ENCODE data around the gene SENP1. TPM values are rescaled to one million over a fixed set of nuclear protein-coding genes. Genes with fewer than 3 reads are reported as not detected.

SENP1 gene
- total and polyA plus RNA-seq, 2 of the 13 experiments (the other 11 are each of a cell fraction or from before 2014, with no cell fraction given) = 14.0 to 20.2 TPM

GRCh38 chr12:48123169-48123568, 17.3 kb upstream of the SENP1 start (continued):
- TF ChIP-seq ZHX1 (CRISPR knock-in tag; IDR thresholded peaks at IDR 0.05; ENCODE audit: low read depth) = no peak
- no peak for TF ChIP-seq ZNF761 (CRISPR knock-in tag; conservative IDR thresholded peaks at IDR 0.05)
- TF ChIP-seq ZNF775 (CRISPR knock-in tag; IDR thresholded peaks at IDR 0.05; ENCODE audit: borderline replicate concordance) = no peak
- no peak for TF ChIP-seq ZNF670 (CRISPR knock-in tag; IDR thresholded peaks at IDR 0.05; ENCODE audit: borderline replicate concordance)
- peak; percentile 63; the same call in 1 of the 2 replicates for TF ChIP-seq ZBTB7B (CRISPR knock-in tag; IDR thresholded peaks at IDR 0.05)
- 0 out of 2 replicates have a peak, but pooled peaks have one; percentile 12 for TF ChIP-seq SAP130 (CRISPR knock-in tag; IDR thresholded peaks at IDR 0.05; ENCODE audit: low read depth)
- no peak for TF ChIP-seq DMTF1 (CRISPR knock-in tag; IDR thresholded peaks at IDR 0.05)
- TF ChIP-seq ZNF724P (CRISPR knock-in tag; IDR thresholded peaks at IDR 0.05; ENCODE audit: borderline replicate concordance) = no peak
- TF ChIP-seq ZBTB39 (CRISPR knock-in tag; IDR thresholded peaks at IDR 0.05) = no peak
- no peak for TF ChIP-seq ZNF382 (CRISPR knock-in tag; IDR thresholded peaks at IDR 0.05; ENCODE audit: borderline replicate concordance)
- TF ChIP-seq PPARG (CRISPR knock-in tag; conservative IDR thresholded peaks at IDR 0.05) = peak; percentile 60
- no peak for TF ChIP-seq ZNF773 (CRISPR knock-in tag; IDR thresholded peaks at IDR 0.05; ENCODE audit: borderline replicate concordance)
- TF ChIP-seq ZNF790 (CRISPR knock-in tag; IDR thresholded peaks at IDR 0.05; ENCODE audit: borderline replicate concordance) = no peak
- TF ChIP-seq ZNF792 (CRISPR knock-in tag; IDR thresholded peaks at IDR 0.05) = no peak
- peak; percentile 27 for TF ChIP-seq CEBPG (CRISPR knock-in tag; IDR thresholded peaks at IDR 0.05)
- no peak for TF ChIP-seq MEIS2 (CRISPR knock-in tag; IDR thresholded peaks at IDR 0.05)
- peak; percentile 50; the same call in 1 of the 2 replicates for TF ChIP-seq RXRB (CRISPR knock-in tag; IDR thresholded peaks at IDR 0.05; ENCODE audit: borderline replicate concordance)

Data from HepG2 (cell line).